K562 (cell line): ENCODE measurements around the gene ALG12. TPM values are rescaled to one million over a fixed set of nuclear protein-coding genes. Genes with fewer than 3 reads are reported as not detected.

ENCODE experiments used
- BACH1 ChIP-seq: fragments of 200-800 bp; sonication (Bioruptor generic); IDR thresholded peaks from 2 replicates; pipeline ENCODE4 v1.6.1; 2016; ENCODE audit warnings: missing genetic modification characterization, missing compliant biosample characterization
- CCNT2 ChIP-seq: IDR thresholded peaks from 2 replicates; pipeline ENCODE4 v1.6.1; 2011; ENCODE audit warnings: borderline replicate concordance, low read depth, mild to moderate bottlenecking, moderate library complexity, mixed read lengths, low read length; ENCODE audit not compliant: insufficient read length; ENCODE audit errors: extremely low read depth
- HNRNPLL ChIP-seq: fragments of 200-400 bp; formaldehyde crosslinking; IDR thresholded peaks from 2 replicates; pipeline ENCODE4 v1.6.1; 2017; ENCODE audit warnings: low read length, low read depth, mild to moderate bottlenecking; ENCODE audit not compliant: poor library complexity, severe bottlenecking
- KAT7 ChIP-seq: sonication (generic); formaldehyde crosslinking; IDR thresholded peaks from 2 replicates; pipeline ENCODE4 v1.8.0; 2022; ENCODE audit warnings: missing genetic modification reagents, mild to moderate bottlenecking, borderline replicate concordance
- MTA3 ChIP-seq: fragments of 450-650 bp; formaldehyde crosslinking; IDR thresholded peaks from 2 replicates; pipeline ENCODE4 v1.6.1; 2017; ENCODE audit warnings: mild to moderate bottlenecking, borderline replicate concordance
- SAFB ChIP-seq: fragments of 200-400 bp; formaldehyde crosslinking; IDR thresholded peaks from 2 replicates; pipeline ENCODE4 v1.6.1; 2017; ENCODE audit warnings: low read depth, low read length, borderline replicate concordance
- U2AF1 ChIP-seq: fragments of 200-400 bp; formaldehyde crosslinking; optimal IDR thresholded peaks from 2 replicates; pipeline ENCODE3; 2017; ENCODE audit warnings: mild to moderate bottlenecking, low read depth, low read length, moderate library complexity
- XRCC4 ChIP-seq: IDR thresholded peaks from one replicate; pipeline ENCODE4 v1.6.1; 2011; ENCODE audit not compliant: insufficient read depth, insufficient read length; ENCODE audit errors: extremely low read depth
- ZNF408 ChIP-seq: fragments of 250-450 bp; sonication (Bioruptor Pico); IDR thresholded peaks from 2 replicates; pipeline ENCODE4 v1.4.0; 2020; ENCODE audit warnings: low read depth, mild to moderate bottlenecking, moderate library complexity
- ZSCAN29 ChIP-seq: fragments of 450-650 bp; IDR thresholded peaks from 2 replicates; pipeline ENCODE4 v1.6.1; 2017
- polyA plus RNA-seq, 8 experiments: library from polyadenylated mRNA; depleted of rRNA in 4 of 8; stranded (reverse) in 5 of 8; unstranded in 3 of 8; fragments of >200 nt; fragmentation: Nextera tagmentation in 2 of 8; fragmentation: Illumina TruSeq in 1 of 8; extraction: Ambion mirVana in 2 of 8; extraction: Trizol in 1 of 8; gene quantifications; 2 replicates each; pipeline versions ENCODE4 v1.2.1 to v1.2.3, GENCODE V29; 2011 to 2014; ENCODE audit warnings: inconsistent platforms in 1 of 8, missing spikeins in 1 of 8
- total RNA-seq, 7 experiments: library from RNA; depleted of rRNA in 6 of 7; stranded (reverse); fragments of >200 nt in 6 of 7; fragmentation: Illumina TruSeq in 2 of 7; extraction: Trizol in 2 of 7; gene quantifications; 2 replicates each; pipeline versions ENCODE4 v1.2.1 to v1.2.3, GENCODE V29; 2011 to 2021; ENCODE audit warnings: low replicate concordance in 1 of 7
- TF ChIP-seq, protein P1 (sequence below): fragments of 200-600 bp; sonication (generic); IDR thresholded peaks from one replicate; pipeline ENCODE4 v1.6.1; 2012; ENCODE audit warnings: mild to moderate bottlenecking, low read depth, low read length, inconsistent platforms
- TF ChIP-seq, protein P2 (sequence below): fragments of 250-450 bp; sonication (Bioruptor Pico); IDR thresholded peaks from 2 replicates; pipeline ENCODE4 v1.4.0; 2020; ENCODE audit warnings: mild to moderate bottlenecking, moderate library complexity, borderline replicate concordance

Gene ALG12
- total and polyA plus RNA-seq, 9 of the 15 experiments (the other 6 are each of a cell fraction or from before 2014, with no cell fraction given), result 0.20 to 8.5 (median 3.4) TPM

DNA sequence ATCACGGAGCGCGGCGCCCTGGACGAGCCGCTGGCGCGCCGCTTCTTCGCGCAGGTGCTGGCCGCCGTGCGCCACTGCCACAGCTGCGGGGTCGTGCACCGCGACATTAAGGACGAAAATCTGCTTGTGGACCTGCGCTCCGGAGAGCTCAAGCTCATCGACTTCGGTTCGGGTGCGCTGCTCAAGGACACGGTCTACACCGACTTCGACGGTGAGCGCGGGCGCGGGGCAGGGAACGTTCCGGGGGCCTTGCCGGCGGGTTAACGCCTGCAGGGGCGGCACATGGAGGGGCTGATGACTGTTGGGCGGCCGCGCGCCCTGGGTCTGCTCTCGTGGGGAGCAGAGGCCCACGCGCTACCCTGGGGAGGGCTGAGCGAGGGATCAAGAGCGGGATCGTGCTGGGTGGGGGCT is 43.4 kb upstream of the ALG12 start (continued):
- TF ChIP-seq MTA3 (no peak), XRCC4 (no peak), BACH1 (tag) (no peak), SAFB (peak; percentile 1; the same call in 1 of the 2 replicates), U2AF1 (peak; percentile 11), CCNT2 (peak; percentile 16), KAT7 (CRISPR knock-in tag) (no peak), ZSCAN29 (peak; percentile 98), HNRNPLL (no peak), ZNF408 (CRISPR knock-in tag) (no peak)
- TF ChIP-seq, protein P1, sequence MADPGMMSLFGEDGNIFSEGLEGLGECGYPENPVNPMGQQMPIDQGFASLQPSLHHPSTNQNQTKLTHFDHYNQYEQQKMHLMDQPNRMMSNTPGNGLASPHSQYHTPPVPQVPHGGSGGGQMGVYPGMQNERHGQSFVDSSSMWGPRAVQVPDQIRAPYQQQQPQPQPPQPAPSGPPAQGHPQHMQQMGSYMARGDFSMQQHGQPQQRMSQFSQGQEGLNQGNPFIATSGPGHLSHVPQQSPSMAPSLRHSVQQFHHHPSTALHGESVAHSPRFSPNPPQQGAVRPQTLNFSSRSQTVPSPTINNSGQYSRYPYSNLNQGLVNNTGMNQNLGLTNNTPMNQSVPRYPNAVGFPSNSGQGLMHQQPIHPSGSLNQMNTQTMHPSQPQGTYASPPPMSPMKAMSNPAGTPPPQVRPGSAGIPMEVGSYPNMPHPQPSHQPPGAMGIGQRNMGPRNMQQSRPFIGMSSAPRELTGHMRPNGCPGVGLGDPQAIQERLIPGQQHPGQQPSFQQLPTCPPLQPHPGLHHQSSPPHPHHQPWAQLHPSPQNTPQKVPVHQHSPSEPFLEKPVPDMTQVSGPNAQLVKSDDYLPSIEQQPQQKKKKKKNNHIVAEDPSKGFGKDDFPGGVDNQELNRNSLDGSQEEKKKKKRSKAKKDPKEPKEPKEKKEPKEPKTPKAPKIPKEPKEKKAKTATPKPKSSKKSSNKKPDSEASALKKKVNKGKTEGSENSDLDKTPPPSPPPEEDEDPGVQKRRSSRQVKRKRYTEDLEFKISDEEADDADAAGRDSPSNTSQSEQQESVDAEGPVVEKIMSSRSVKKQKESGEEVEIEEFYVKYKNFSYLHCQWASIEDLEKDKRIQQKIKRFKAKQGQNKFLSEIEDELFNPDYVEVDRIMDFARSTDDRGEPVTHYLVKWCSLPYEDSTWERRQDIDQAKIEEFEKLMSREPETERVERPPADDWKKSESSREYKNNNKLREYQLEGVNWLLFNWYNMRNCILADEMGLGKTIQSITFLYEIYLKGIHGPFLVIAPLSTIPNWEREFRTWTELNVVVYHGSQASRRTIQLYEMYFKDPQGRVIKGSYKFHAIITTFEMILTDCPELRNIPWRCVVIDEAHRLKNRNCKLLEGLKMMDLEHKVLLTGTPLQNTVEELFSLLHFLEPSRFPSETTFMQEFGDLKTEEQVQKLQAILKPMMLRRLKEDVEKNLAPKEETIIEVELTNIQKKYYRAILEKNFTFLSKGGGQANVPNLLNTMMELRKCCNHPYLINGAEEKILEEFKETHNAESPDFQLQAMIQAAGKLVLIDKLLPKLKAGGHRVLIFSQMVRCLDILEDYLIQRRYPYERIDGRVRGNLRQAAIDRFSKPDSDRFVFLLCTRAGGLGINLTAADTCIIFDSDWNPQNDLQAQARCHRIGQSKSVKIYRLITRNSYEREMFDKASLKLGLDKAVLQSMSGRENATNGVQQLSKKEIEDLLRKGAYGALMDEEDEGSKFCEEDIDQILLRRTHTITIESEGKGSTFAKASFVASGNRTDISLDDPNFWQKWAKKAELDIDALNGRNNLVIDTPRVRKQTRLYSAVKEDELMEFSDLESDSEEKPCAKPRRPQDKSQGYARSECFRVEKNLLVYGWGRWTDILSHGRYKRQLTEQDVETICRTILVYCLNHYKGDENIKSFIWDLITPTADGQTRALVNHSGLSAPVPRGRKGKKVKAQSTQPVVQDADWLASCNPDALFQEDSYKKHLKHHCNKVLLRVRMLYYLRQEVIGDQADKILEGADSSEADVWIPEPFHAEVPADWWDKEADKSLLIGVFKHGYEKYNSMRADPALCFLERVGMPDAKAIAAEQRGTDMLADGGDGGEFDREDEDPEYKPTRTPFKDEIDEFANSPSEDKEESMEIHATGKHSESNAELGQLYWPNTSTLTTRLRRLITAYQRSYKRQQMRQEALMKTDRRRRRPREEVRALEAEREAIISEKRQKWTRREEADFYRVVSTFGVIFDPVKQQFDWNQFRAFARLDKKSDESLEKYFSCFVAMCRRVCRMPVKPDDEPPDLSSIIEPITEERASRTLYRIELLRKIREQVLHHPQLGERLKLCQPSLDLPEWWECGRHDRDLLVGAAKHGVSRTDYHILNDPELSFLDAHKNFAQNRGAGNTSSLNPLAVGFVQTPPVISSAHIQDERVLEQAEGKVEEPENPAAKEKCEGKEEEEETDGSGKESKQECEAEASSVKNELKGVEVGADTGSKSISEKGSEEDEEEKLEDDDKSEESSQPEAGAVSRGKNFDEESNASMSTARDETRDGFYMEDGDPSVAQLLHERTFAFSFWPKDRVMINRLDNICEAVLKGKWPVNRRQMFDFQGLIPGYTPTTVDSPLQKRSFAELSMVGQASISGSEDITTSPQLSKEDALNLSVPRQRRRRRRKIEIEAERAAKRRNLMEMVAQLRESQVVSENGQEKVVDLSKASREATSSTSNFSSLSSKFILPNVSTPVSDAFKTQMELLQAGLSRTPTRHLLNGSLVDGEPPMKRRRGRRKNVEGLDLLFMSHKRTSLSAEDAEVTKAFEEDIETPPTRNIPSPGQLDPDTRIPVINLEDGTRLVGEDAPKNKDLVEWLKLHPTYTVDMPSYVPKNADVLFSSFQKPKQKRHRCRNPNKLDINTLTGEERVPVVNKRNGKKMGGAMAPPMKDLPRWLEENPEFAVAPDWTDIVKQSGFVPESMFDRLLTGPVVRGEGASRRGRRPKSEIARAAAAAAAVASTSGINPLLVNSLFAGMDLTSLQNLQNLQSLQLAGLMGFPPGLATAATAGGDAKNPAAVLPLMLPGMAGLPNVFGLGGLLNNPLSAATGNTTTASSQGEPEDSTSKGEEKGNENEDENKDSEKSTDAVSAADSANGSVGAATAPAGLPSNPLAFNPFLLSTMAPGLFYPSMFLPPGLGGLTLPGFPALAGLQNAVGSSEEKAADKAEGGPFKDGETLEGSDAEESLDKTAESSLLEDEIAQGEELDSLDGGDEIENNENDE, result no peak
- TF ChIP-seq, protein P2, sequence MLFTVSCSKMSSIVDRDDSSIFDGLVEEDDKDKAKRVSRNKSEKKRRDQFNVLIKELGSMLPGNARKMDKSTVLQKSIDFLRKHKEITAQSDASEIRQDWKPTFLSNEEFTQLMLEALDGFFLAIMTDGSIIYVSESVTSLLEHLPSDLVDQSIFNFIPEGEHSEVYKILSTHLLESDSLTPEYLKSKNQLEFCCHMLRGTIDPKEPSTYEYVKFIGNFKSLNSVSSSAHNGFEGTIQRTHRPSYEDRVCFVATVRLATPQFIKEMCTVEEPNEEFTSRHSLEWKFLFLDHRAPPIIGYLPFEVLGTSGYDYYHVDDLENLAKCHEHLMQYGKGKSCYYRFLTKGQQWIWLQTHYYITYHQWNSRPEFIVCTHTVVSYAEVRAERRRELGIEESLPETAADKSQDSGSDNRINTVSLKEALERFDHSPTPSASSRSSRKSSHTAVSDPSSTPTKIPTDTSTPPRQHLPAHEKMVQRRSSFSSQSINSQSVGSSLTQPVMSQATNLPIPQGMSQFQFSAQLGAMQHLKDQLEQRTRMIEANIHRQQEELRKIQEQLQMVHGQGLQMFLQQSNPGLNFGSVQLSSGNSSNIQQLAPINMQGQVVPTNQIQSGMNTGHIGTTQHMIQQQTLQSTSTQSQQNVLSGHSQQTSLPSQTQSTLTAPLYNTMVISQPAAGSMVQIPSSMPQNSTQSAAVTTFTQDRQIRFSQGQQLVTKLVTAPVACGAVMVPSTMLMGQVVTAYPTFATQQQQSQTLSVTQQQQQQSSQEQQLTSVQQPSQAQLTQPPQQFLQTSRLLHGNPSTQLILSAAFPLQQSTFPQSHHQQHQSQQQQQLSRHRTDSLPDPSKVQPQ, result no peak
